Stimulated activated CD8-positive, alpha-beta memory T cell treated with anti-CD3 and anti-CD28 coated beads, Interleukin-15, amount 100 ng/mL, for 4 hours (primary cell): ENCODE results near the gene SLC50A1.

Experiments used
- DNase-seq, 2 donors: peaks; one replicate each; pipeline ENCODE4 v3.0.0-alpha.2; 2020; ENCODE audit warnings: low read depth in 2 of 2

SLC50A1 gene

DNA sequence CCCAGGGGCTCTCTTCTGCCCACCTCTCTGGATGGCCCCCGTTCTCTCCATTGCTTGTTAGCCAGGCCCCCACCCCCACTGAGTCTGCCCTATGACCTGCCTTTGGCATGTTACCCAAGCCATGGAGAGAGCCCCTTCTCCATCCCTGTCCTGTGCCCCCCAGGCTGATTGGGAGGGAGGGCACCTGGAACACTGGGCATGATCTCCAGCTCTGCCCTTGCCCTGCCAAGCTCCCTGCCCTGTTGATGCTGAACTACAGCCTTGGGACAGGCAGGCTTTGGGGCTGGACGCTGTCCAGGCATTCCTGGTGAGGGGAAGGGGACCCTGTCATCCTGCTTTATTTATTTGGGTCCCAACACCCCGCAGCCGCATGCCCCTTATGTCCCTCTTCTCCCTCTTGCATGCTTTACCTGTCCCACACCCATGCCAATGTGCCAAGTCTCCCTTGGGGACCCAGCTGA, 48.7 kb downstream of the SLC50A1 start:
- no peak for DNase-seq

DNA sequence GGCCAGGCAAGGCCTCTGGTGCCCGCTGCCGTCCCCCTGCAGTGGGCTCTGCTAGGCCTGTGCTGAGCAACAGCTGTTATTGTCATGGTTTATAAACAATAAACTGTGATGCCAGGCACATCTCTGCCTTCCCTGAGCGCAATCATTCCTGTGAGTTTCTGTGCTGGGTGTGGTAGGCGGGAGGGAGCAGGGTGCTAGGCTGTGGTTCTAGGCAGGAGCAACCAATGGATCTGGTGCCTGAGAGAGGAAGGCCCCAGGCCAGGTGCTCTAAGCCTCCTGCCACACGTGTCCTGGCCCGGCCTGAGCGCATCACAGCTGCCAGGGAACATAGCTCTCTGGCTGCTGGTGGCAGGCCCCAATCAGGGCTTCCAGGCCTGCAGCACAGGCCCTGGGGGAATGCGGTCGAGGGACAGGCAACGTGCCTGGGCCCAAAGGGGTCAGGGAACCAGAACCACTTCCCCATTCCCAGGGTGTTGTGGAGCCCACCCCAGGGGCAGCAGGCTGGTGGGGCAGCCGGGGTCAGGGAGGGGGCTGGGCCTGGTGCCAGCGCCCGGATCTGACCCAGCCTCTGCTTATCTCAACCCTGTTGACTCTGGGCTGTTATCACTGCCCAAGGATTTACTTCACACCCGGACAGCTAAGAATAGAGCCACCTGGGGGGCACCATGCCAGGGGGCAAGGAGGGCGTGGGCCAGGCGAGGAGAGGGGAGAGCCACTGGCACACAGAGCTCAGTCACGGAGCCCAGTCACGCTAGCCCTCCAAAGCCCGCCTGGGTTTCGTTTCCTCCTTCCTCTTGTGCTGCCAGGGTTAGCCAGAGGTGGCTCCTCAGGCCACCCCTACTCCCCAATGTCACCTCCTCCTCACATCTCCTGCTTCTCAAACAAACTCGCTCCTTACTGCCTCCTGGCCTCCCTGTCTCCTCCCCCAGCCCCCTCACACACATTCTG, 49.5 kb downstream of the SLC50A1 start:
- DNase-seq: no peak

DNA sequence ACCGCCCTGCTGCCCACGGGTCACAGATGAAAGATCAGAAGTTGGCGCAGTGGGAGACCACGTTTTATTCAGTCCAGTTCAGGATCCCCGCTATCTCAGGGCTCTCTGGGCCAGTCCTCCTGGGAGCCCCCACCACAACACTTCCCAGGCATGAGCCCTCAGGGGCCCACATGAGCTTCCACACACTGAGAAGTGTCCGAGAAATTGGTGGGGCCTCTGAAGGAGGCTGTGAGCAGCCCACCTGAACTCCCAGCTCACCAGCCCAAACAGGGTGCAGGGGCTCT, 50.1 kb downstream of the SLC50A1 start:
- DNase-seq: no peak

DNA sequence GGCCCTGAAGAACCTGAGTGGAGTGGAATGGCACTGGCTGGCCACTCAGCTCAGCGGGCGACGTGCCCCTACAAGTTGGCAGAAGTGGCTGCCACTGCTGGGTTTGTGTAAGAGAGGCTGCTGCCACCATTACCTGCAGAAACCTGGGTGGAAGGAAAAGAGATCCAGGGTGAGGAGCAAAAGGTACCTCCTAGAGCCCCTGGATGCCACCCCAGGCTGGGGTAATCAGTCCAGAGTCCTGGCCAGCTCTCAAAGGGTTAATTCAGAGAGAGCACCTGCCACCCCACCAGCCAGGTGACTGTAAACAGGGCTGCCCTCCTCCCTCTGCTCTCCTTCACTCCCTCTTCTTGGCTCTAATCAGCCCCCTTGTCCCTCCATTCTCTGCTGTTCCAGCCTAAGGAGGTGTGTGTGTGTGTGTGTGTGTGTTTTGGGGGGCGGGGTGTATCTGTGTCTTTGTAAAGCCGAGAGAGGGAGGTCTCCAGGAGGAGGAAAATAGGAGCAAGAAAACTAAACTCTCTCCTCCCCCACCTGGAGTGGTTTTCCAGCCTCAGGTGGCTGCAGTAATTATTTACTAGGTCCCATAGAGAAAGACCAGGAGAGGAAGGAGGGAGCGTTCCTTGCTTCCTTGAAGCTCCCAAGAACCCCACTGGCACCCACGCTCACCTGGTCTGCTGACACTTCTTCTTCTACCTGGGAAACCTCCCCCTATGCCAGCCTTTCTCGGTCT, 50.6 kb downstream of the SLC50A1 start:
- DNase-seq: no peak

DNA sequence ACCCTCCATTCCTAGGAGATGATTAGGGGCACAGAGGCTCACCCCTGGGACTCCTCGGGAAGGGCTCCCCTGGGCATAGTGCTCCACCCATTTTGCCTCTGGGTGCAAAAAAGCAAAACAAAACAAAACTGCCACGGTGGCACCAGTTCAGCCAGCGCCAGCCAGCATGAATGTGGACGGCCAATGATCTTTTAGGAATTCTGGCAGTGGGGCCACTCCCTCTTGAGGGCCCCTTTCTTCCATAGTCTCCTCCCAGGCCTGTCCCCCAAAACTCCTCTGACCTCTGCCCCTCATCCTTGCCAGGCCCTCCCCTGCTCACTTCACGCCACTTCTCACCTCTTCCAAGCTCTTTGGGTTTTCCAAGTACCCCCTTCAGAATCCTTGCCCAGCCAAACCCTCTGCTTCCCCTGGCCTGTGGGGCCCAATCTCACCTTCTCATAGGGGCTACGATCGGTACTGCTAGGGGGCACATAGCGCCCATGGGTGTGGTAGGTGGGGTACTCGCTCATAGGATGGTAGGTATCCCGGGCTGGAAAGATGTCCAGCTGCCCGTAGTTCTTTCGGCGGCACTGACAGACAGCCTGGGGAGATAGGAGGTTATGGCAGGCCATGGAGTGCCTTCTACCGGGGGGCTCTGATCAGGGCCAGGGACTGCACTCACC, 51.3 kb downstream of the SLC50A1 start:
- no peak for DNase-seq

DNA sequence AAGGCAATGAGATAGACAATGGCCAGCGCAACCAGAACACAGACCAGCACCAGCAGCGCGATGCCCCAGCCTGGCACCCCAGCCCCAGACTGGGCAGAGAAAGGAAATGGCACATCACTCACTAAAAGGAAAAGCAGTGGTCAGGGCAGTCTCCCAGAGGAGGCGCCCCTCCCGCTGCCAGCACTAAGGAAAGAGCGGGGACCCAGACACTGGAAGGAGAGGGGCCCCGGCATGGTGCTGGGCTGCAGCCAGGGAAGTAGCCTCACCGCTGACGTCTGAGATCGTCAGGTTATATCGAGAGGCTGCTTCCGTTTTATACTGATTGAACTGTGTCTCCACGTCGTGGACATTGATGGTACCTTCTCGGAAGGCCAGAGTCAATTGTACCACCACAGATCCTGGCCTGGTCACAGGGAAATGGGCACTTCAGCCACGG, 51.8 kb downstream of the SLC50A1 start:
- no peak for DNase-seq

DNA sequence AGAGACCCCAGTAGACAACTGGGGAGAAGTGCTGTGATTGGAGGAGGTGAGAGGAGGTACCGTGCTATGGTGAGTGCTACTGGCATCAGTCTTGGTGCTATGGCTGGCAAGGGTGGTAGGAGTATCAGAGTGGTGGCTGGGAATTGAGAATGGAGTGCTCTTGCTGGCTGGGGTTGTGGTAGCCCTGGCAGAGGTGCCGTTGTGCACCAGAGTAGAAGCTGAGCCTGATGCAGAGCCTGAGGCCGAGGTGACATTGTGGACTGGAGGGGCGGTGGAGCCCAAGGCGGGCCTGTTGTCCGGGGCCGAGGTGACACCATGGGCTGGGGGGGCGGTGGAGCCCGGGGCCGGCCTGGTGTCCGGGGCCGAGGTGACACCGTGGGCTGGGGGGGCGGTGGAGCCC, 52.6 kb downstream of the SLC50A1 start:
- DNase-seq: no peak
